ENCODE results near the gene ZIC2. TPM values are rescaled to one million over a fixed set of nuclear protein-coding genes. Genes with fewer than 3 reads are reported as not detected.

The ZIC2 gene
- total RNA-seq, 1 donor = not detected

DNA sequence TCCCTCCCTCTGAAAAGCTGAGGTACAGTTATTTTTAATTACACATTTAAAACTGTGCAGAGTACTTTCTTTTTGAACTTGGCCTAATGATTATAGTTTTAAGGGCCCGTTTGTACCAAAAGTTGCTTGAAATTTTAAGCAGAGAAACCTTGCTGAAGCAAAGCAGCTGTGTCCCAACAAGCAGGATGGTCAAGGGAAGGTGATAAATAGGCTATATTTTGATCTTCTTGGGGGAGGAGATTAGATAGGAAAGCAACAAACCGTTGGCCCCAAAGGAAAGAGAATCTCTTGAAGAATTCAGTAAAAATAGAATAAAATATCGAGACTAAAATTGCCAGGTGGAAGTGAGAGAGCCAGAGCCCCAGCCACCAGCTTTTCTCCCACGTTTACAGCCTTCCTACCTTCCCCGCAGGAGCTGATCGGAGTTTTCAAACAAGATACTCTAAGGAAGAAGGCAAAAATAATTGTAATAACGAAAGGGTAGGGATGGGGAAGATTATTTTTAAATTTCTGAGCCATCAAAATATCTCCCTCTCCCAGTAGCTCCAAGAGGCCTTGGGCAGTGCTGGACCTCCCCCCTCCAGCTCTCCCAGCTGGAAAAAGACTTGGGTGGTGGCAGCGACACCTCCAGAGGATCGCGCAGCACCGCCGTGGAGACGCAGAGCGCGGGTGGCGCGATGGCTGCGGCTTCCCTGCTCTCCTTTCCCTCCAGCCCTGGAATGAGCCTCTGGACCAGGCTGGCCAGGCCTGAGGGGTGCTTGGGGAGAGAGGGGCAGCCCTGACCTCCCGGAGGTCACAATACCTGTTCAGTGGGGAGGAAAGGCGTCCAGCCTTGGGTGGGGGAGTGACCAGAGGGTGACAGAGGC, 5.8 kb downstream of the ZIC2 start:
- DNase-seq (ENCODE audit: low read depth) = no peak
- H3K4me3 ChIP-seq (ENCODE audit: low read depth, low read length) = no peak overlapping the region
- TF ChIP-seq CTCF (IDR thresholded peaks at IDR 0.05; ENCODE audit: insufficient read depth, low read length) = no peak

- H3K4me3 ChIP-seq (ENCODE audit: low read depth, low read length) = no peak overlapping the region
- no peak for DNase-seq (ENCODE audit: low read depth)
- no peak for TF ChIP-seq CTCF (IDR thresholded peaks at IDR 0.05; ENCODE audit: insufficient read depth, low read length)
Observed at GRCh38 chr13:99988529-99989275, 7.1 kb downstream of the ZIC2 start.

DNA sequence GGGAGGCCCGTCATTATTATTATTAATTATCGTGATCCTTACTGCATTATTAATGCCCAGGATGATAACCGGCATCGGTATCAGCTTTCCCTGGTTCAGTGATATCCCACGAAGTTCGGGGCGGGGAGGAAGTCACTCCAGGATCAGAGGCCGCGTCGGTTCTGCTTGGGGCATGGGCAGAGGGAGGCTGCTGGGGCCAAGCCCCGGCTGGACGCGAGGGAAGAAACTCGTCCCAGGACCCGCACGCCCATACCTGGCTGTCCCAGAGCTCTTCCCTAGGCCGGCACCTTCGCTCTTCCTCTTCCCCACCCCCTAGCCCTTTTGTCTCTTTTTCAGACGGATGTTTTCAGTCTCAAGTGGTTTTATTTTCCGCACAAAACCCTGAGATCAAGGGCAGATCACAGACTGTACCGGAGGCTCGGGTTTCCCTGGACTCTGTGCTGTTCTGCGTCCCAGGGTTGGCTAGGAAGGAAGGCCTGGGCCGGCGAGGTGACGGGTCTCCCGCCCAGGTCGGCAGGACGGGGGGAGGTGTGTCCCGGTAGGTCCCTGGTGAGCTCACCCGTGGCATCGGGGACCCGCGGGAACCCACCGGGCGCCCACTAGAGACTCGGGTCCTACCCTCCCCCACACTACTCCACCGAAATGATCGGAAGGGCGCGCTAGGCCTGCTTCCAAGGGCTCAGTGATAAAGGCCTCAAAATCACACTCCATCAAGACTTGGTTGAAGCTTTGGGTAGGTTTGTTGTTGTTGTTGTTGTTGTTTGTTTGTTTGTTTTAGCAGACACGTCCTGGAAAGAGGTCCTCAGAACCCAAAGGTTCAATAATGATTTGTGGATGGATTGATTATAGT, 7.9 kb downstream of the ZIC2 start:
- no peak overlapping the region for H3K4me3 ChIP-seq (ENCODE audit: low read depth, low read length)
- DNase-seq (ENCODE audit: low read depth) = no peak
- TF ChIP-seq CTCF (IDR thresholded peaks at IDR 0.05; ENCODE audit: insufficient read depth, low read length) = no peak

DNA sequence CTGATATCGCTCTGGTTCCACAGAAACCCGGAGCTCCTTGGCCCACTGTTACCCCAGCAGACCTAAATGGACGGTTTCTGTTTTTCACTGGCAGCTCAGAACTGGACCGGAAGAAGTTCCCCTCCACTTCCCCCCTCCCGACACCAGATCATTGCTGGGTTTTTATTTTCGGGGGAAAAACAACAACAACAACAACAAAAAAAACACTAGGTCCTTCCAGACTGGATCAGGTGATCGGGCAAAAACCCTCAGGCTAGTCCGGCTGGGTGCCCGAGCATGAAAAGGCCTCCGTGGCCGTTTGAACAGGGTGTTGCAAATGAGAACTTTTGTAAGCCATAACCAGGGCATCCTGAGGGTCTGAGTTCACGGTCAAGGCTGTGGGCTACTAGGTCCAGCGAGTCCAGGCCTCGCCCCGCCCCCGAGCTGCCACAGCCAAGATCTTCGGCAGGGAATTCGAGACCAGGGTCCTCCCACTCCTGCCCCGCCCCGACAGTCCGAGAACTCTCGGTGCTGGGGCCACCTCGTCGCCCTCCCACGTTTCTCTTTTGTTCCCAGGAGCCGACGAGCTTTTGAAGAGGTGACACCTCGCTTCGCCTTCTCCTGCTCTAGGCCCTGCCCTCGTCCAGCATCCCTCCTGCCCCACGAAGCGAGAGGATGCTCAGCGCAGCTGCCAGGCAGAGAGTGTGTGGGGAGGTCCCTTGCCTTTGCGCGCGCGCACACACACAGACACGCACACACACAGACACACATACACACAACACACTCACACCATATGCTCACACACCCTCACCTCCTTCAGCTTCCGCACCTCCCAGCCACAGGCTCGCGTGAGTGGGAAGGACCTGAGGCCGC, 8.8 kb downstream of the ZIC2 start:
- TF ChIP-seq CTCF (IDR thresholded peaks at IDR 0.05; ENCODE audit: insufficient read depth, low read length) = no peak
- no peak overlapping the region for H3K4me3 ChIP-seq (ENCODE audit: low read depth, low read length)
- DNase-seq (ENCODE audit: low read depth) = no peak

DNA sequence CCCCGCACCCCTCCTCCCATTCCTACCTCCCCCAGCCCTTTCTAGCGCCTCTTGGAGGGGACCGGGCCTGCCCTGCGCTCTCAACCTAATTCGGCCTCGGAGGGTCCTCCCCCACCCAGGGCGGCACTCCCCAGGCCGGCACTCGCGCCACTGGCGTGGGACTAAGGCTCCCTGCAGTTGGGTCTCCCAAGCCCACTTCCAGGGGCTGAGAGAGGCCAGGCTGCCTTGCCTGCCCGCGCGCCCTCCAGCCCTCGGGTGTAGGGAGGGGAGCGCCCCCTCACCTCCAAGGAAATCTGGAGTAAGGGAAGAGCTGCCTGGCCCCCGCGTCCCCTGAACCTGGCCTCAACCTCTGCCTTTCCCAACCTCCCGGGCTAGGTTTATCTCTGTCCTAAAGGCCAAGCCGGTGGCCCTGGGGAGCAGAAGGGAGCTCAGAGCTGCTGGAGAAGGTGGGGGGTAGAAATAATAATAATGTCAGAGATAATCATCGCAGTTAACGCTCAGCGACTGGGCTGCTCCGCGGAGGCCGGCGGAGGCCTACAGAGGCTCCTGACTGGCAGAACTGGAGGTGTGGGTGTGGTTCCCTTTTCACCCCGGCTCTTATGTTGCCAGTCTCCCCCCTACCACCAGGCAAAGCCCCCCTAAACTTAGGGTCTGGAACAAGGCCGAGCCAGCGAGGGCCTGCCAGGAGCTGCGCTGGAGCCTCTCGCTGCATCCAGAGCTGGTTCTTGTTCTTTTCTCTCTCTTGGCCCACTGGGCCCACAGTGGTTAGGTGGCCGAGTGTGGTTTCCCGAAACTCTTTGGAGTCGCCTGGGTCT, 9.6 kb downstream of the ZIC2 start:
- TF ChIP-seq CTCF (IDR thresholded peaks at IDR 0.05; ENCODE audit: insufficient read depth, low read length) = no peak
- H3K4me3 ChIP-seq (ENCODE audit: low read depth, low read length) = no peak overlapping the region
- no peak for DNase-seq (ENCODE audit: low read depth)
